HG03571 (cell line): Measurements from ENCODE around the gene ACTN2.

ENCODE experiments used
- ATAC-seq: cut with Tn5 transposase; IDR thresholded peaks from one replicate; pipeline ENCODE4 v1.9.1; 2021; ENCODE audit not compliant: unreplicated experiment

ACTN2 gene

DNA sequence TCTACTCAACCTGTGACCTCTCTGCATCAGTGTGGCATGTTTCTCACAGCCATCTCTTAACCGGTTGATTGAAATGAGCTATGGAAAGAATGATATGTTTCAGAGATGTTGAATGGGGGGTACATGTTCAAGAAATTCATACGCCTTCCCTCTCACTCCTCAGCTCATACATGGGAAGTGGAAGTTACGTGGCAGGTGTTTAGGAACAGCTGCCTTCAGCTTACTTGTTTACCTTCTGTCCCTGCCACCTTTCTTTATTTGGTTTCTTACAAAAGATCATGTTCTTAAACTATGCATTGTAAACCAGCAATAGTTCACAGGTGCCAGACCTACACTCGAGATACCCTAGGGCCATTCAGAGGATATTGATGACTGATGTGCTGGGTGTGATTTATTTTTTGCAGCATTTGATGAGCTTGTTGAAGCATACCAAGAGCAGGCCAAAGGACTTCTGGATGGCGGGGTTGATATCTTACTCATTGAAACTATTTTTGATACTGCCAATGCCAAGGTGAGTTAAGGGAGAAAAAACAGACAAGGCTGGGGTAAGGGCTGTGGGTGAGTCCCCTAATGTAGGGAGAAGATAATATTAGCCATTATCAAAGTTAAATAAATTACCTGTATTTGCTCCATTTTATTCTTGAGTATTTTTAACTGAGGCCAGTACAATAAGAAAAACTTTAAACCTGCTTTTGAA lies 126.2 kb downstream of the ACTN2 start:
- ATAC-seq: no peak
